Measurements from ENCODE around the gene ZFAND2B.

- no peak; the same call in 1 of the 2 replicates for TF ChIP-seq CTCF (IDR thresholded peaks at IDR 0.05)
- TF ChIP-seq EP300 (IDR thresholded peaks at IDR 0.05; ENCODE audit: borderline replicate concordance in 1 of 2, low read depth in 1 of 2, low read length in 1 of 2), result no peak
- no peak for TF ChIP-seq MXI1 (IDR thresholded peaks at IDR 0.05; ENCODE audit: low read depth, low read length)
- TF ChIP-seq RXRA (IDR thresholded peaks at IDR 0.05; ENCODE audit: borderline replicate concordance, low read depth), result no peak
- no peak for TF ChIP-seq RAD21 (IDR thresholded peaks at IDR 0.05; ENCODE audit: low read length)
- no peak for TF ChIP-seq GABPA (IDR thresholded peaks at IDR 0.05; ENCODE audit: low read depth)
- no peak for TF ChIP-seq EZH2phosphoT487 (IDR thresholded peaks at IDR 0.05; ENCODE audit: borderline replicate concordance, low read depth)
- TF ChIP-seq MEF2A (IDR thresholded peaks at IDR 0.05; ENCODE audit: borderline replicate concordance, low read depth), result no peak
- TF ChIP-seq USF1 (IDR thresholded peaks at IDR 0.05; ENCODE audit: borderline replicate concordance, low read depth), result no peak
- peak; percentile 93 for TF ChIP-seq REST (IDR thresholded peaks at IDR 0.05; ENCODE audit: low read depth, low read length)
These were observed 11.7 kb downstream of the ZFAND2B start for GRCh38 chr2:219218217-219218731.

Measured in SK-N-SH (cell line).